Mesendoderm (in vitro differentiated cells): ENCODE results near the gene MRPL48.

Experiments used
- DNase-seq: peaks from one replicate; pipeline ENCODE4 v3.0.0; 2013
- H2AK5ac ChIP-seq: 2 replicates; pipeline ENCODE4 v1.6.1; 2013; ENCODE audit warnings: low read length, inconsistent platforms
- H2BK120ac ChIP-seq: 2 replicates; pipeline ENCODE4 v1.6.1; 2013; ENCODE audit warnings: low read depth, mild to moderate bottlenecking, low read length, moderate library complexity, mixed read lengths
- H2BK15ac ChIP-seq: replicated peaks from 2 replicates; pipeline ENCODE4 v1.6.1; 2013; ENCODE audit warnings: low read depth, mild to moderate bottlenecking, moderate library complexity
- H2BK5ac ChIP-seq: 2 replicates; pipeline ENCODE4 v1.6.1; 2013; ENCODE audit warnings: low read length, inconsistent platforms
- H3K18ac ChIP-seq: 2 replicates; pipeline ENCODE4 v1.6.1; 2013; ENCODE audit warnings: mild to moderate bottlenecking, low read length, mixed read lengths
- H3K23ac ChIP-seq: one replicate; pipeline ENCODE4 v1.6.1; 2013; ENCODE audit warnings: low read length
- H3K27ac ChIP-seq: 2 replicates; pipeline ENCODE4 v1.5.1; 2013; ENCODE audit warnings: low read depth, mild to moderate bottlenecking, inconsistent platforms, low read length, moderate library complexity
- H3K27me3 ChIP-seq: 2 replicates; pipeline ENCODE4 v1.6.1; 2013; ENCODE audit warnings: low read length, control low read depth, mild to moderate bottlenecking, inconsistent platforms; ENCODE audit not compliant: insufficient read depth, poor library complexity
- H3K36me3 ChIP-seq: 2 replicates; pipeline ENCODE4 v1.6.1; 2013; ENCODE audit warnings: low read length, inconsistent platforms; ENCODE audit not compliant: control insufficient read depth, insufficient read depth
- H3K4ac ChIP-seq: one replicate; pipeline ENCODE4 v1.6.1; 2013; ENCODE audit warnings: low read depth, mild to moderate bottlenecking, low read length, moderate library complexity
- H3K4me1 ChIP-seq: 2 replicates; pipeline ENCODE4 v1.6.1; 2013; ENCODE audit warnings: low read depth, low read length, inconsistent platforms; ENCODE audit not compliant: control insufficient read depth
- H3K4me2 ChIP-seq: 2 replicates; pipeline ENCODE4 v1.6.1; 2013; ENCODE audit warnings: low read length
- H3K4me3 ChIP-seq: 2 replicates; pipeline ENCODE4 v1.5.1; 2013; ENCODE audit warnings: mild to moderate bottlenecking, low read length
- H3K56ac ChIP-seq: one replicate; pipeline ENCODE4 v1.6.1; 2013; ENCODE audit warnings: low read length
- H3K79me1 ChIP-seq: 2 replicates; pipeline ENCODE4 v1.6.1; 2013; ENCODE audit warnings: low read length, inconsistent platforms
- H3K79me2 ChIP-seq: 2 replicates; pipeline ENCODE4 v1.6.1; 2013; ENCODE audit warnings: mild to moderate bottlenecking, low read length; ENCODE audit not compliant: control insufficient read depth, insufficient read depth
- H3K9ac ChIP-seq: 2 replicates; pipeline ENCODE4 v1.6.1; 2013; ENCODE audit warnings: low read length, inconsistent platforms
- H4K5ac ChIP-seq: one replicate; pipeline ENCODE4 v1.6.1; 2013; ENCODE audit warnings: low read length
- H4K8ac ChIP-seq: one replicate; pipeline ENCODE4 v1.6.1; 2013; ENCODE audit warnings: low read depth, mild to moderate bottlenecking, control low read depth, low read length, moderate library complexity
- WGBS: extraction: QIAGEN DNeasy Blood & Tissue Kit; methylation state at CpG from one replicate; pipeline ENCODE4 v1.1.7; 2013; ENCODE audit warnings: low lambda C conversion rate, missing lambda C conversion rate; ENCODE audit not compliant: insufficient coverage; ENCODE audit errors: extremely low coverage; 5-methylcytosine and 5-hydroxymethylcytosine counted together

The MRPL48 gene

DNA sequence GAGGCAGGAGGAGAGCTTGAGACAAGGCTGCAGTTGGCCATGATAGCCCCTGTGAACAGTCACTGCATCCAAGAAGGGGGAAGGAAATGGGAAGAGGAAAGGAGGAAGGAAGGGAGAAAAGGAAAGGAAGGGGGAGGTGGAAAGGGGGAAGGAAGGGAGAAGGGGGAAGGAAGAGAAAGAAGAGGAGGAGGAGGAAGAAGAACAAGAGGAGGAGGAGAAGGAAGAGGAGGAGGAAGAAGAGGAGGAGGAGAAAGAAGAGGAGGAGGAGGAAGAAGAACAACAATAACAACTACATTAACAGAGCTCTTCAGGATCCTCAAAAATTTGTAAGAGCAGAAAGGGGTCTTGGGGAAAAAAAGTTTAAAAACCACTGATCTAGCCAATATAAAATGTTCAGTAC lies 32.0 kb upstream of the MRPL48 start:
- no peak overlapping the region for H2AK5ac ChIP-seq
- H2BK5ac ChIP-seq = no peak overlapping the region
- H3K56ac ChIP-seq = no peak overlapping the region
- H3K79me2 ChIP-seq = peaks cover 64% of the 10 kb centered on the region
- no peak overlapping the region for H3K9ac ChIP-seq
- no peak overlapping the region for H3K4me3 ChIP-seq
- no peak overlapping the region for H2BK15ac ChIP-seq
- no peaks in the 10 kb centered on the region for H3K27me3 ChIP-seq
- H3K27ac ChIP-seq = no peak overlapping the region
- no peak overlapping the region for H3K18ac ChIP-seq
- H4K5ac ChIP-seq = no peak overlapping the region
- no peak overlapping the region for H4K8ac ChIP-seq
- no peak overlapping the region for H3K23ac ChIP-seq
- no peak overlapping the region for H2BK120ac ChIP-seq
- no peaks in the 10 kb centered on the region for H3K36me3 ChIP-seq
- H3K4ac ChIP-seq = no peak overlapping the region
- H3K4me2 ChIP-seq = no peak overlapping the region
- H3K4me1 ChIP-seq = no peaks in the 10 kb centered on the region
- DNase-seq = no peak
- peaks cover 24% of the 10 kb centered on the region for H3K79me1 ChIP-seq

DNA sequence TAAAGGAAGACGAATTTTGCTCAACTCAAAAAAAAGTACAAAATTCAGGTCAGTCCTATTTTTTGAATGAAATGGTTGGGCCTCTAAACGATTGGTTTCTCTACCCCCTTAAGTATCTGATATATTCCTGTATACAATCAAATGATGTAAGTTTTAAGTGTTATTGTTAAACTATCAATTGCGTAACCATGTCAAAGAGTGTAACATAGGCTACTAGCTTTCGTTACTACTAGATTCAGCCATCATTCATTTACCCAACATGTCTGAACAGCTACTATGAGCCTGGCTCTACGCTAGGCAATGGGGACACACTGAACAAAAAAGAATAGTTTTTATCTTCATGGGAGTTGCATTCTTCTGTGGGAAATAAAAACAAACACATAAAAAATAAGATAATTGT lies 30.1 kb upstream of the MRPL48 start:
- H3K4me3 ChIP-seq = no peak overlapping the region
- no peak overlapping the region for H2AK5ac ChIP-seq
- no peak overlapping the region for H4K8ac ChIP-seq
- peak overlapping the region; percentile 4 for H3K9ac ChIP-seq
- peaks cover 2% of the 10 kb centered on the region for H3K4me1 ChIP-seq
- no peak overlapping the region for H3K4me2 ChIP-seq
- no peak overlapping the region for H2BK120ac ChIP-seq
- H2BK5ac ChIP-seq = no peak overlapping the region
- no peaks in the 10 kb centered on the region for H3K27me3 ChIP-seq
- no peaks in the 10 kb centered on the region for H3K36me3 ChIP-seq
- no peak overlapping the region for H3K23ac ChIP-seq
- peaks cover 48% of the 10 kb centered on the region for H3K79me2 ChIP-seq
- no peak overlapping the region for H3K18ac ChIP-seq
- no peak overlapping the region for H3K56ac ChIP-seq
- no CpG with 5 or more reads among the region's 5 CpGs for WGBS
- H3K79me1 ChIP-seq = peaks cover 11% of the 10 kb centered on the region
- no peak overlapping the region for H3K27ac ChIP-seq
- no peak overlapping the region for H3K4ac ChIP-seq
- no peak overlapping the region for H2BK15ac ChIP-seq
- no peak overlapping the region for H4K5ac ChIP-seq
- DNase-seq = no peak

DNA sequence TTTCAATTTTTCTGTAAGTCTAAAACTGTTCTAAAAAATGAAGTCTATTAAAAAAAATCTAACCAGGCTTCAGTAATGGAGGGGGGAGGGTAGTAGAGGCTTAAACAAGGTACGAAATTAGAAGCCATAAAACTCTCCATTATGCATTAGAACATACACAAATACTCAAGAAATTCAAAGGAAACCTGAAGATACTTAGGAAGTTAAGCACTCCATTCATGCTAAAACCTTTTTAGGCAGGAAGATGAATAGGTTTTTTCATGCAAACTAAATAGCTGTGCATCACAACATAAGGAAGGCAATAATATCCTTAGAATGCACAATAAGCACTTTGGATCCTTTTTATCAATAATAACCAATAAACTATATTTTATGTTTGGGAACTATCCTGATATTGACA lies 29.2 kb upstream of the MRPL48 start:
- WGBS = no CpG with 5 or more reads among the region's 1 CpG
- Histone ChIP-seq H4K5ac (no peak overlapping the region), H3K4ac (no peak overlapping the region), H3K36me3 (no peaks in the 10 kb centered on the region), H2BK15ac (no peak overlapping the region), H3K4me2 (no peak overlapping the region), H4K8ac (no peak overlapping the region), H3K79me1 (peaks cover 8% of the 10 kb centered on the region), H2BK120ac (no peak overlapping the region), H3K23ac (no peak overlapping the region), H3K79me2 (peaks cover 44% of the 10 kb centered on the region), H2AK5ac (no peak overlapping the region), H3K56ac (no peak overlapping the region), H2BK5ac (no peak overlapping the region), H3K18ac (no peak overlapping the region), H3K9ac (no peak overlapping the region), H3K4me3 (no peak overlapping the region), H3K27me3 (no peaks in the 10 kb centered on the region), H3K4me1 (peaks cover 2% of the 10 kb centered on the region), H3K27ac (no peak overlapping the region)
- no peak for DNase-seq

DNA sequence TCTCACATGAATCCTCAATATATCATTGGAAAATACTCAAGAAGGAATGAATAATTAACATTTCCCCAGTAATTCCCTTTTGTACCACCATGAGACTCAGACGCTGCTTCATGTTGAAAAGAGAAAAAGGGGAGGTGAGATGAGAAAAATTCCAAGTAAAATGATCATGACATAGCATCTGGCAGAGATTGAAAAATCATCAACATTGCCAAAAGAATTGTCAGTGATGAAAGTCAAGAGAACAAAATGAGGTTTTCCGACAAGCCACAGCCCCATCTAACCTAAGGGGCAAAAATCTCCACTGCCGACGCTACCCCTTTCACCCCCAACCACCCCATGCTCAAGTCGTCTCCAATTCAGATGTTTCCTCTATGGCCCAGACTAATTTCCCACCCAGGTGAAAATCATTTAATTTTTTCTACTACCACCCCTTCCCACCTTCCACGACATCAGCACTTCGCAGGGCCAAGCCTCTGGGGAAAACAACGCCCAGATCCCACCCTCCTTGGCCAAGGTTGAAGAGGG lies 28.0 kb upstream of the MRPL48 start:
- H3K18ac ChIP-seq = peak overlapping the region; percentile 34
- no peak overlapping the region for H4K5ac ChIP-seq
- H2AK5ac ChIP-seq = no peak overlapping the region
- no peaks in the 10 kb centered on the region for H3K36me3 ChIP-seq
- peaks cover 8% of the 10 kb centered on the region for H3K79me1 ChIP-seq
- H3K4me1 ChIP-seq = peaks cover 2% of the 10 kb centered on the region
- no peak overlapping the region for H2BK5ac ChIP-seq
- no peak overlapping the region for H2BK120ac ChIP-seq
- no peak overlapping the region for H3K23ac ChIP-seq
- peak overlapping the region; percentile 43 for H3K4ac ChIP-seq
- peak overlapping the region; percentile 98 for H3K56ac ChIP-seq
- peak overlapping the region; percentile 92 for H3K27ac ChIP-seq
- H3K79me2 ChIP-seq = peaks cover 42% of the 10 kb centered on the region
- H3K27me3 ChIP-seq = no peaks in the 10 kb centered on the region
- no CpG with 5 or more reads among the region's 8 CpGs for WGBS
- peak; percentile 26 for DNase-seq
- H3K4me2 ChIP-seq = peak overlapping the region; percentile 6
- H3K4me3 ChIP-seq = peak overlapping the region; percentile 91
- no peak overlapping the region for H4K8ac ChIP-seq
- H3K9ac ChIP-seq = peak overlapping the region; percentile 82
- no peak overlapping the region for H2BK15ac ChIP-seq

DNA sequence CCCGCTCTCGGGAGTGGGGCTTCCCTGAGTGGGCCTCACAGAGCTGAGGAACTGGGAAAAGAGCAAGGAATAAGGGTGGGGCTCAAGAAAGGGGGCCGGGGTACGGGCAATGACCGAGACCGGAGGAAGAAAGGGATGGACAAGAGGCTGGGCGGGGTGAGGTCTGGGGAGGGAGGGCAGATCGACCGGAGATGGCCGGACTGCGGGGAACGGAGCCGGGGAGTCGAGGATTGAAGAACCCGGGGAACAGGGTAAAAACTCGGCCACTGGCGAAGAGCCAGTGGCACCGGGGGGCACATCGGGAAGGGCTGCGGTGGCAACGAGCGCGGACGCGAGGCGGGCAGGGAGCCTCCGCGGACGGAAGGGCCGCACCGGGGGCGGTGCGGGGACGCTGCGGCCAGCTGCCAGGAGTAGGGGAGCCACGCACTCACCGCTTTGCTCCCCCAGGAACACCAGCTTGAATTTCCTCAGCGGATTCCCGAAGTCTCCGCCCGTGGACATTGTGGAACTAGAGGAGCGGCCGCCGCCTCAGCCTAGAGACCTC lies 27.5 kb upstream of the MRPL48 start:
- Histone ChIP-seq H3K36me3 (no peaks in the 10 kb centered on the region), H3K18ac (peak overlapping the region; percentile 34), H4K8ac (no peak overlapping the region), H2BK15ac (no peak overlapping the region), H3K79me2 (peaks cover 42% of the 10 kb centered on the region), H3K4me3 (peak overlapping the region; percentile 91), H3K56ac (peak overlapping the region; percentile 98), H3K27ac (peak overlapping the region; percentile 92), H2AK5ac (no peak overlapping the region), H2BK120ac (no peak overlapping the region), H3K4ac (peak overlapping the region; percentile 43), H3K4me2 (peak overlapping the region; percentile 25), H3K23ac (peak overlapping the region; percentile 90), H3K9ac (peak overlapping the region; percentile 82), H3K79me1 (peaks cover 8% of the 10 kb centered on the region), H3K27me3 (no peaks in the 10 kb centered on the region), H2BK5ac (no peak overlapping the region), H3K4me1 (peaks cover 2% of the 10 kb centered on the region), H4K5ac (no peak overlapping the region)
- peak; percentile 52 for DNase-seq
- no CpG with 5 or more reads among the region's 44 CpGs for WGBS
